A172 (cell line): ENCODE measurements around the gene CLSTN2. TPM values are rescaled to one million over a fixed set of nuclear protein-coding genes. Genes with fewer than 3 reads are reported as not detected.

Experiments used
- DNase-seq: peaks from one replicate; pipeline ENCODE4 v3.0.0-alpha.2; 2015; ENCODE audit warnings: low spot score
- total RNA-seq: library from RNA; depleted of rRNA; stranded (reverse); fragments of >200 nt; shearing (Covaris generic); gene quantifications from 2 replicates; pipeline ENCODE4 v1.2.3, GENCODE V29; 2014

The CLSTN2 gene
- total RNA-seq, 1 experiment from 2014 or later: 1.1 TPM

DNA sequence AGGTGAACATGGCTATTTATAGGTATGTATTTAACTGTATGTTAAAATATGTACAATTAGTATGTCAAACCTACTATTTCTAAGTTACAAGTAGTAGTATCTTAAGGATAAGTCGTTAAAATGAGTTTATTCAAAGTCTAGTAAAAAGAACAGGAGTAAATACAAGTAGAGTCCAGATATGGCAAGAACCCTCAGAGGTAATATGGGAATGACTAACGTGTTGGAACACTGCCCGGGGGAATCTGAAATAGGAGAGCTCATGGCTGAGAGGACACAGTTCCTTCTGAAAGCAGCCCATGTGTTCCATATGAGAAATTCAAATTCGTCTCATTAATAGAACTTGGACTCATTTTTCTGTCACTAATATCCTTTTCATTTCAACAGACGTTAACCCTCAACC, 158.8 kb downstream of the CLSTN2 start:
- DNase-seq: peak; percentile 82

DNA sequence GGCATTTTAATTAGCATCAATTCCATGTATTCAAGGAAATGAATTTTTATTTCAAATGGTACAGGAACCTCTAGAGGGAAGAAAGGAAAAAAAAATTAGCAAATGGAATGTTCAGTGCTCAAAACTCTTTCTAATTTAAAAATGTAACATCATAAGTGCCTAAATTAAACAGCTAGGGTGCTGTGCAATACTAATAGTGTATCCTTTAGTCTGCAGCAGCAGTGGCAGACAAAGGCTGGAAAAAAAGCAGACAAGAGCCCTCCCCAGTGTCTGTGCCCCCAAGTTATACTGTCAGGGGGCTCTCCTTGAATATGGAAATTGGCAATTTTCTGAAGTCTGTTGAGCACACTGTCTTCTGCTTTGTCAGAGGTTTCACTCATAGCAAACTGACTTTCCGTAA, 159.5 kb downstream of the CLSTN2 start:
- DNase-seq: no peak

DNA sequence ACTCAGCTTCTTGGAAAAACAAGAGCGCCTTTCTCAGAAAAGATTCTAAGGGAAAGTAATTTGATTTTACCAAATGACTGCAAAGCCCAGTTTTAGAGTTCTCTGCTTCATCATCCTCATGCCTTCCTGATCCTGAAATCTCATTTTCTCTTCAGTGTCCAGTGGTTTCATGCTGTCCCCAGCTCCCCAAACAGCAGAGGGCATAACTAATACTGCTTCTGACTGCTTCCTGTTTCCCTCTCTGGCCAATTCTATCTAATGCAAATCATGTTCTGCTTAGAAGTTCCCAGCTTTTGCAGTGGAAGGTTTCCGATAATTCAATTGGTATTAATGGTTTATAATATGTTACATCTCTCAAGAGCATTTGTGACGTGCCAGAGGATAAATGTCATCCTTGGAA, 161.1 kb downstream of the CLSTN2 start:
- no peak for DNase-seq

DNA sequence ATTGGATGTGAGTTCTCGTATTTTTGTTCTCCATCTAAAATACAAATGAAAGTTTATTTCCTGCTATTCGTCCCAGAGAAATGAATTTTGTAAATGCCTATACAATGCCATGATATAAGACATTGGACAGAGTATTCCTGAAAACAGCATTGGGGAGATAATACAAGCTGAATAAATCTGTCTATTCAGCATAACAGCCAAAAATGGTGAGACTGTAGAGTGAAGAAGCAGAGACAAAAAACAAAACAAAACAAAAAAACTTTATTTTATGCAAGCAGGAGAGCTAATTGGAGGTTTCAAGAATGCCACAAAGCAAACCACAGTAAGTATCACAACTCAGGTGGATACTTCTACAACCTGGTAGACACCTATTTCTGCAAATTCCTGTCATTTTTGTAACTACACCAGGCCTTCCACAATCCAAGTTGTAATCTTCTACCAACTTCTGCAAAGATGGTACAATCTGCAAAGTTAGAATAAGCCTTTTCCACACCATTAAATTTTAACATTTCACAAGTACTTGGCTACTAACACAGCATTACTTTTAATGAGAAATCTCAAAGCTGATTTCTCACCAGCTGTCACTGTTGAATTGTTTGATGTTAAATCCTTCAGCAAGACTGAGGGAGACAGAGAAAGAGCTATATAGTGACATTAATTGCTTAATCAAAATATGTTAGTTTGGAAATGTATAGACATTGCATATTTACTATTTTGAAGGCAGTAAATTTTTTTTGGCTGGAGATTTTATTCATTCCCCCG, 163.1 kb downstream of the CLSTN2 start:
- no peak for DNase-seq

- no peak for DNase-seq
Measured at GRCh38 chr3:140100479-140100878, 165.5 kb downstream of the CLSTN2 start.

DNA sequence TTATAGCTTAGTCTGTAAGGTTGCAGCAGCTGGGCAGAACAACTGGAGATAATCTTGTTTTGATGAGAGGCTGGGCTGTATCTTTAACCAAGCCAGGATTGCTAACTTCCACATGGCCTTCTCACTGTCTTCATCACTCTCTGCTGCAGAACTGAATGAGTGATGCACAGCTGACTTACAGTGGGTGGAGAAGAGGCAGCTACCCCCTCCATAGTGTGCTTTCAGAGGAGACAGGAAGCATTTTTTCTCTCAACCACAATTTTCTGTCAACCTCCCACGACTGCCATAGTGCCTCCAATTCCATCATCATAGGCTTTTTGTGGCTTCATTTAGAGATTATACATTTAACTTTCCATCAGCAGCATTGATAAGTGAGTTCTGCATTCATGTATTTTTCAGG, 168.2 kb downstream of the CLSTN2 start:
- no peak for DNase-seq

- DNase-seq: no peak
Measured at GRCh38 chr3:140103986-140104645, 169.1 kb downstream of the CLSTN2 start.

DNA sequence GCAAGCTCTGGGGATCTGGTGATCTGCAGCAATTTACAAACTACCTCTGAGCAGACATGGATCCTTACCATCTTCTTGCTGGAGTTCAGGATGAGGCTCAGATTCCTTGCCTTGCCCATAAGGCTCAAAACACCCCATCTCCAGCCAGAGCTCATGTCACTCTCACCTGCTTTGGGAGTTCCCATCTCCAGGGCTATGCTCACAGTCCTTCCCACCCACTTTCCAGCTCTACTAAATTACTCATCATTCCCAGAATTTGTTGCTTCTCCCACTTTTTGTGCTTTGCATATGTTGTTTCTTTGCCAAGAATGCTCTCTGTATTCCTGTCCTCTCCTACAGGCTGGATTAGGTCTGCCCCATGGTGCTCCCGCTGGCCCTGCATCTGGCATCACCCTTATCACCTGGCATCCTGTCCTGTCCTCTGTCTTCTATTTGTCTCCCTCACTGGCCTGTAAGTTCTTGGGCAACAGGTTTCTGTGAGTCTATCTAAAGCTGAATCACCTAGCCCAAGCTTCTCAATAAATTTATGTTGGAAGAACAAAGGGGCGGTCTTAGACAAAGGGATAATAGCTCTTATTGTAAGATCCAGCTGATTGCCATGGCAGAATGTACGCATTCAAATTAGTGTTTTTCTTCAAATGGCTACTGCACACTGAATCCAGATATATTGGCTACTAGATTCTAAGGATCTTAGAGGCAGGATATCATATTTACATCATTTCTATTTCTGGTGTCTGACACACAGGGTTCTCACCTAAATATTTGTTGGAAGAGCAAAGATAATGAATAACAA, 179.2 kb downstream of the CLSTN2 start:
- no peak for DNase-seq

GRCh38 chr3:140114789-140115080, 179.8 kb downstream of the CLSTN2 start:
- DNase-seq: no peak

DNA sequence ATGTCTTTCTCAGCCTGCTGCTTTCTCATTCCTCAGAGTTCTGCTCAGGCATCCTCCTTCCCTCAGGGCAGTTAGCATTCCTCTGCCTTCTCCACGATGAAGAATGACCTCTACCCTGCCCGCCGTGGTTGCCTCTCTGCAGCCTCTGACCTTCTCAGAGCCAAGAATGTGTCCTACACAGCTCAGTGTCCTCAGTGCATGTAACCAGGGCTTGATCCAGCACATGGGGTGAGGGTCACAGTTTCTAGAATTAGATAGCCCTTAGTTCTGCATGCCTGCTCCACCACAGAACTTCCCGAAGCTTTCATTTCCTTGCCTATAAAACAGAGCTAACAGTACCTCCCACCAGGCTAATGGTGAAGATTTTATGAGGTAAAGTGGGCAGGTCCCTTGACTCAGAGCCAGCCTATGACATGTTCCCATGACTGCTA, 182.1 kb downstream of the CLSTN2 start:
- peak; percentile 22 for DNase-seq

- no peak for DNase-seq
Measured at GRCh38 chr3:140122183-140122582, 187.2 kb downstream of the CLSTN2 start.

GRCh38 chr3:140128217-140128616, 193.2 kb downstream of the CLSTN2 start:
- DNase-seq: no peak

DNA sequence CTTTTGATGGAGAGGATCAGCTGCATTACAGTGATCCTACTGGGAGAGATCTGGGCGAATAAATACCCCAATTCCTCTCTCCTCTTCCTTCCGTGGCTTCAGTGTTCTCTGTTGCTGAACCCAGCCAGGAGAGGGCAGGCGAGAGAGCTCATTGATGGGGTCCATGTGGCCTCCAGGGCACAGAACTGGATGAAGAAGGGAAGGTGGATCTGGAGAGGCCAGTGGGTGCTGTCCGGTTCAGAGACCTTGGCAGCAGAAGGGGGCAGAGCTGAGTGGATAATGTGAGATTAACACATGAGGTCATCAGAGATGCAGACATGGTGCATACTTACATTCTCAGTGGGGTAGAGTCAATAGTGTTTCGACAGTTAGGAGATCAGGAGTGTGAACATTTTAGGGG, 193.6 kb downstream of the CLSTN2 start:
- no peak for DNase-seq

DNA sequence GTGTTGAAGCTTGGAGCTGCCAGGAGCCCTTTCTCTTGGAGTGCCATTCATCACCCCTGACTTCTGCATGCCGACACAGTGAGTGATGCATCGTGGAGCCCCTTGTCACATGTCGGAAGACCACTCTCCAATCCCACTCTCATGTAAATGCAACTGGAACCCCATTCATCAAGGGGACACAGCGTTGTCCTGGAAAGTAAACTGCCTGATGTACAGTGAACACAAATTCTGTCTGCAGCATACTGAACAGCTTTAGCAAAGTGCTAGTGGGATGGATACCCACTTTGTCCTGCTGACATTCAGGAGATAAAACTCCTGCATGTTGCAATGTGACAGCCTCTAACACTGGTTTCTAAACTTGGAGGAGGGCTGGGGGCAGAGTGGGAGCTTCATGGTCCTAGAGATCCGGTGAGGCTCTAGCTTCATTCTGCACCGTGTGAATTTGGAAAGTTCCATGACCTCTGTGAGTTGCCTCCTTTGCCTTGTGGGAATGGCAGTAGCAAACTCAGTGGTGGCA, 194.8 kb downstream of the CLSTN2 start:
- DNase-seq: no peak

GRCh38 chr3:140131895-140132294, 196.9 kb downstream of the CLSTN2 start:
- no peak for DNase-seq

DNA sequence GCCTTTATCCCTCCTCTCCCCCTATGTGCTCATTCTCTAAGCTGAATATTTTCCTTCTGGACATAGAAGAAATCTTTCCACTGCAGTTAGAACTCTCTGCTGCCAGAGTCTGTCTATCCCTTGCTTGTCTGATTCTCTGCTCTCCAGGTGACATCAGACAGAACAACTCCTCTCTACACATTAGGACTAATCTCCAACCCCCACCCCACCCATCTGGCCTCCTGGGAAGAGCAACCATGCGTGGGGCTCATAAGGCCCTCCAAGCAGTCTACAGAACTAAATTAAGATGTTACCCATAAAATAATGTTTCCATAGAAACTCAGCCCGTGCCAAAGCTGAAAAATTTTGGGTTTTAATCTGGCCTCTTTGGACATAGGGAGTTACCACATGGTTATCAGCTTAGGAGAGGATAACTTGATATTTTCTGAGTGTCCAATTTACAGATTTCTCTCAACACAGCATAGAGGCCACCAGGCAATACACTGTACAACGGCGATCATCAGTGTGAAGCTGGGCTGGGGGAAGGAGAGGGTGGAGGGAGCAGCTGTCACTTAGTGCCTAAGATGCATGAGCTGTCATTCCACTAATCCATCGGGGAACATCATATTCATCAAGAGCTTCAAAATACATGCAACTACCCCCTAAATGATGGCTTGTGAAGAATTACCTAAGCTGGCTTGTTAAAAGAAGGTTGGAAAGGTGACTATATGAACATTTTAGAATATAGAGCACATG, 199.4 kb downstream of the CLSTN2 start:
- DNase-seq: no peak

DNA sequence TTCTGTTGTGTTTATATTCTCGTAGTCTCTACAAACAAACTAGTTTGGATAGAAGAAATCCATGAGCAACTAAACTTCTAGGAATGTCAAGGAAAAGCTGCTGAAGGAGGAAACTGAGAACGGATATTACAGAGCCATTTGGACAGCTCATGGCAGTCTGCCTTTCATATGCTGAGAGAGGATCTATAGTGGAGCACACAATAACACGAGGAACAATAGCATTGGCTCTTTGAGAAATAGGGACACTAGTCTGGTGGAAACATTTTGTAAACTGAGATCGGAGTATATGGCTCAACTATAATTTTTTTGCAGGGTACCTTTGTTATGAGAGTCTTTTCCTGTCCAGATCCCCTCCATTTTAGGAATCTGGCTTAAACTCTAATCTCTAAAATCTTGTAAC, 200.5 kb downstream of the CLSTN2 start:
- no peak for DNase-seq

GRCh38 chr3:140143367-140144069, 208.5 kb downstream of the CLSTN2 start:
- no peak for DNase-seq

DNA sequence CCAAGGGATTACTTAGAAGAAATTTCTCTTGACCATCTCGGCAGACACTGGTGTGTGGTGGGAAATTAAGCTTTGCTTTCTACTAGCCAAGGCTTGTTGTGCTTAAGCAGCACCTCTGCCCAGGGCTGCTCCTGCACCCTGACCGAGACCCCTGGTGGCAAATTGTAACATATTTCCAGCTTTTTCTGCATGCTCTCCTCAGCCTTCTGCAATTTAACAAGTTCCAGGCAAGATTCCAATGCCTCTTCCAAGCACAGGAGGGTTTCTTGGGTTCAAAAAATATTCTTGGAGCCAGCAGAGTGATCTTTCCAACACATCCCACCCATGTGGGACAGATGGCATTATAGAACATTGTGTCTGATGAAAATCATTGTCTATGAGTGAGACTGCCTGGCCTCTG, 210.5 kb downstream of the CLSTN2 start:
- DNase-seq: no peak

DNA sequence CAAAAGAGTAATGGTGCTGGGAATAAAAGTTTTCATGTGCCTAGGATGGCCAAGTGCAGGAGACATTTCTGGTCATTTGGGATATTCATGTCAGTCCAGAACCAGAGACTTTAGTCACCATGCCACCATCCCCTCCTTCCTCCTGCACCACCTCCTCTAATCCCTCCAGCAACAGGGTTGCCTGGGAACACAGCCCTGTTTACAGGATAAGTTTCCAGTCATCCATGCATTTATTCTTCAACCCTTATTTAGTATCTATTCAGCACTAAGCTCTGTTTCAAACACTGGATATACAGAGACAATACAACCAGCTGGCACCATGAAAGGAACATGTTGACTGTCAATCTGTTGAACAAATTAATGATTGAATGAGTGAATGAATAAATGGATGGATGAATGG, 211.7 kb downstream of the CLSTN2 start:
- no peak for DNase-seq

DNA sequence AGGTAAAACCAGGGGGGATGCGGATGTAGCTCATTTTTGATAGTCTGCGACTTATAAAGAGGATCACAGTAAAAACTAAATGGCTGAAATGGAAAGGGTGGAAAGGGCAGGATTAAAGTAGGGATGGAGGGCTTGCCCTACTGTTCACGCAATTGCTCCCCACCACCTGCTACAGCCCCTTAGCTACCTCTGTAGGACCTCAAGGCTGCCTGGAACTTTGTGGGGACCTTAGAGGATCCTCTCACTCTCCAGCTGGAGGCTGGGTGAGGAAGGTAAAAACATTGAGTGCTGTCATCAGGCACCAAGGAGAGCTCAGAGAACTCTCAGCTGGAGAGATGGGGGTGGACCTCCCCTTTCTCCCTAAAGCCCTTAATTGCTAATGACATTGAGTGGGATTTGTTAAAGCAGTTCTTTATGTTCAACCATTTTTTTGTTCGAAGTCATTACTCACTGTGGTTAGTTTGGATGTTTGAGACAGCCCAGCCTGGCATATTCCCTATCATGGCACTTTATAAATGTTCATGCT, 213.0 kb downstream of the CLSTN2 start:
- DNase-seq: no peak
